SK-N-SH treated with all-trans-retinoic acid at 6 μM for 48 hours (cell line): ENCODE results near the gene ASPN.

Experiments
- ATAC-seq: fragments of 200-7000 bp; cut with Tn5 transposase; 3 replicates; pipeline ENCODE4 v1.9.1; 2020; ENCODE audit warnings: mild to moderate bottlenecking, moderate library complexity
- ARNTL ChIP-seq: fragments of 450-650 bp; formaldehyde crosslinking; IDR thresholded peaks from 2 replicates; pipeline ENCODE4 v1.5.0; 2020; ENCODE audit warnings: low read depth, mild to moderate bottlenecking, moderate library complexity, borderline replicate concordance
- BACH2 ChIP-seq: fragments of 250-450 bp; sonication (Bioruptor Pico); IDR thresholded peaks from 2 replicates; pipeline ENCODE4 v1.9.0; 2021; ENCODE audit warnings: mild to moderate bottlenecking, borderline replicate concordance
- CSDC2 ChIP-seq: fragments of 250-450 bp; sonication (Bioruptor Pico); IDR thresholded peaks from 2 replicates; pipeline ENCODE4 v1.5.0; 2020; ENCODE audit warnings: mild to moderate bottlenecking, moderate library complexity
- ESRRG ChIP-seq: fragments of 250-450 bp; sonication (Bioruptor Pico); IDR thresholded peaks from 2 replicates; pipeline ENCODE4 v1.6.1; 2021; ENCODE audit warnings: mild to moderate bottlenecking
- GLIS3 ChIP-seq: fragments of 250-450 bp; sonication (Bioruptor Pico); IDR thresholded peaks from 2 replicates; pipeline ENCODE4 v1.5.0; 2020; ENCODE audit warnings: mild to moderate bottlenecking, moderate library complexity
- ISL1 ChIP-seq: fragments of 250-450 bp; sonication (Bioruptor Pico); IDR thresholded peaks from 2 replicates; pipeline ENCODE4 v2.1.2; 2022; ENCODE audit warnings: mild to moderate bottlenecking, moderate library complexity
- OSR1 ChIP-seq: fragments of 250-450 bp; sonication (Bioruptor Pico); IDR thresholded peaks from 2 replicates; pipeline ENCODE4 v1.8.0; 2022; ENCODE audit warnings: moderate library complexity, mild to moderate bottlenecking, inconsistent platforms
- PPARA ChIP-seq: fragments of 250-450 bp; sonication (Bioruptor Pico); IDR thresholded peaks from 2 replicates; pipeline ENCODE4 v1.5.0; 2020; ENCODE audit warnings: mild to moderate bottlenecking, borderline replicate concordance
- RARB ChIP-seq: fragments of 250-450 bp; sonication (Bioruptor Pico); IDR thresholded peaks from 2 replicates; pipeline ENCODE4 v1.8.0; 2021; ENCODE audit warnings: mild to moderate bottlenecking, moderate library complexity
- TCF4 ChIP-seq: fragments of 250-450 bp; sonication (Bioruptor Pico); IDR thresholded peaks from 2 replicates; pipeline ENCODE4 v1.8.0; 2021; ENCODE audit warnings: mild to moderate bottlenecking, moderate library complexity, borderline replicate concordance
- TOX ChIP-seq: fragments of 250-450 bp; sonication (Bioruptor Pico); IDR thresholded peaks from 2 replicates; pipeline ENCODE4 v1.8.0; 2021; ENCODE audit warnings: mild to moderate bottlenecking, moderate library complexity, borderline replicate concordance
- ZFP3 ChIP-seq: fragments of 250-450 bp; sonication (Bioruptor Pico); IDR thresholded peaks from 2 replicates; pipeline ENCODE4 v1.5.0; 2020; ENCODE audit warnings: mild to moderate bottlenecking, moderate library complexity
- ZFP30 ChIP-seq: fragments of 450-650 bp; formaldehyde crosslinking; IDR thresholded peaks from 2 replicates; pipeline ENCODE4 v1.5.0; 2022; ENCODE audit warnings: mild to moderate bottlenecking, moderate library complexity
- ZNF565 ChIP-seq: fragments of 450-650 bp; formaldehyde crosslinking; conservative IDR thresholded peaks from 2 replicates; pipeline ENCODE4 v1.5.0; 2020; ENCODE audit warnings: low read depth, mild to moderate bottlenecking, moderate library complexity
- ZNF70 ChIP-seq: fragments of 450-650 bp; formaldehyde crosslinking; IDR thresholded peaks from 2 replicates; pipeline ENCODE4 v1.5.0; 2020; ENCODE audit warnings: mild to moderate bottlenecking, moderate library complexity
- ZNF8 ChIP-seq: fragments of 450-650 bp; formaldehyde crosslinking; IDR thresholded peaks from 2 replicates; pipeline ENCODE4 v1.5.0; 2020; ENCODE audit warnings: mild to moderate bottlenecking, moderate library complexity
- TF ChIP-seq, protein P1 (sequence below): fragments of 250-450 bp; sonication (Bioruptor Pico); IDR thresholded peaks from 2 replicates; pipeline ENCODE4 v1.5.0; 2020; ENCODE audit warnings: mild to moderate bottlenecking, moderate library complexity
- TF ChIP-seq, protein P2 (sequence below): fragments of 250-450 bp; sonication (Bioruptor Pico); IDR thresholded peaks from 2 replicates; pipeline ENCODE4 v1.5.1; 2020; ENCODE audit warnings: low read depth, mild to moderate bottlenecking, moderate library complexity
- TF ChIP-seq, protein P3 (sequence below): fragments of 250-450 bp; sonication (Bioruptor Pico); IDR thresholded peaks from 2 replicates; pipeline ENCODE4 v1.5.1; 2021; ENCODE audit warnings: mild to moderate bottlenecking, moderate library complexity
- TF ChIP-seq, protein P4 (sequence below): fragments of 250-450 bp; sonication (Bioruptor Pico); IDR thresholded peaks from 2 replicates; pipeline ENCODE4 v1.8.0; 2021; ENCODE audit warnings: low read depth, mild to moderate bottlenecking, moderate library complexity, borderline replicate concordance
- TF ChIP-seq, protein P5 (sequence below): fragments of 250-450 bp; sonication (Bioruptor Pico); IDR thresholded peaks from 2 replicates; pipeline ENCODE4 v1.8.0; 2020; ENCODE audit warnings: mild to moderate bottlenecking, moderate library complexity, borderline replicate concordance

ASPN gene

DNA sequence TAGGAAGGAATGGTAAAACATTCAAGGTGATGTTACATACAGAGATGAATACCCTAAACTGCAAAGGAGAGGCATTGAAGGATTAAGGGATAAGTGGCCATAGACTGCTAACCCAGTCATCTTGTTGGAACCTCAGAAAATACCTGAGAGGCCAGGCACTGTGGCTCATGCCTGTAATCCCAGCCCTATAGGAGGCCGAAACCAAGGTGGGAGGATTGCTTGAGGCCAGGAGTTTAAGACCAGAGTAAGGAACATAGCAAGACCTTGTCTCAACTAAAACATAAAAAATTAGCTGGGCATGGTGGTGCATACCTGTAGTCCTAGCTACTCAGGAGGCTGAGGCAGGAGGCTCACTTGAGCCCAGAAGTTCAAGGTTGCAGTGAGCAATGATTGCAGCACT is 42.6 kb upstream of the ASPN start:
- TF ChIP-seq ZFP30 (CRISPR knock-in tag) (no peak), ZNF565 (CRISPR knock-in tag) (no peak), ZFP3 (no peak), TCF4 (no peak)
- TF ChIP-seq, protein P1, sequence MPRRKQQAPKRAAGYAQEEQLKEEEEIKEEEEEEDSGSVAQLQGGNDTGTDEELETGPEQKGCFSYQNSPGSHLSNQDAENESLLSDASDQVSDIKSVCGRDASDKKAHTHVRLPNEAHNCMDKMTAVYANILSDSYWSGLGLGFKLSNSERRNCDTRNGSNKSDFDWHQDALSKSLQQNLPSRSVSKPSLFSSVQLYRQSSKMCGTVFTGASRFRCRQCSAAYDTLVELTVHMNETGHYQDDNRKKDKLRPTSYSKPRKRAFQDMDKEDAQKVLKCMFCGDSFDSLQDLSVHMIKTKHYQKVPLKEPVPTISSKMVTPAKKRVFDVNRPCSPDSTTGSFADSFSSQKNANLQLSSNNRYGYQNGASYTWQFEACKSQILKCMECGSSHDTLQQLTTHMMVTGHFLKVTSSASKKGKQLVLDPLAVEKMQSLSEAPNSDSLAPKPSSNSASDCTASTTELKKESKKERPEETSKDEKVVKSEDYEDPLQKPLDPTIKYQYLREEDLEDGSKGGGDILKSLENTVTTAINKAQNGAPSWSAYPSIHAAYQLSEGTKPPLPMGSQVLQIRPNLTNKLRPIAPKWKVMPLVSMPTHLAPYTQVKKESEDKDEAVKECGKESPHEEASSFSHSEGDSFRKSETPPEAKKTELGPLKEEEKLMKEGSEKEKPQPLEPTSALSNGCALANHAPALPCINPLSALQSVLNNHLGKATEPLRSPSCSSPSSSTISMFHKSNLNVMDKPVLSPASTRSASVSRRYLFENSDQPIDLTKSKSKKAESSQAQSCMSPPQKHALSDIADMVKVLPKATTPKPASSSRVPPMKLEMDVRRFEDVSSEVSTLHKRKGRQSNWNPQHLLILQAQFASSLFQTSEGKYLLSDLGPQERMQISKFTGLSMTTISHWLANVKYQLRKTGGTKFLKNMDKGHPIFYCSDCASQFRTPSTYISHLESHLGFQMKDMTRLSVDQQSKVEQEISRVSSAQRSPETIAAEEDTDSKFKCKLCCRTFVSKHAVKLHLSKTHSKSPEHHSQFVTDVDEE (CRISPR knock-in tag) = no peak
- TF ChIP-seq, protein P2, sequence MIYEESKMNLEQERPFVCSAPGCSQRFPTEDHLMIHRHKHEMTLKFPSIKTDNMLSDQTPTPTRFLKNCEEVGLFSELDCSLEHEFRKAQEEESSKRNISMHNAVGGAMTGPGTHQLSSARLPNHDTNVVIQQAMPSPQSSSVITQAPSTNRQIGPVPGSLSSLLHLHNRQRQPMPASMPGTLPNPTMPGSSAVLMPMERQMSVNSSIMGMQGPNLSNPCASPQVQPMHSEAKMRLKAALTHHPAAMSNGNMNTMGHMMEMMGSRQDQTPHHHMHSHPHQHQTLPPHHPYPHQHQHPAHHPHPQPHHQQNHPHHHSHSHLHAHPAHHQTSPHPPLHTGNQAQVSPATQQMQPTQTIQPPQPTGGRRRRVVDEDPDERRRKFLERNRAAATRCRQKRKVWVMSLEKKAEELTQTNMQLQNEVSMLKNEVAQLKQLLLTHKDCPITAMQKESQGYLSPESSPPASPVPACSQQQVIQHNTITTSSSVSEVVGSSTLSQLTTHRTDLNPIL (CRISPR knock-in tag) = no peak
- no peak for ATAC-seq

DNA sequence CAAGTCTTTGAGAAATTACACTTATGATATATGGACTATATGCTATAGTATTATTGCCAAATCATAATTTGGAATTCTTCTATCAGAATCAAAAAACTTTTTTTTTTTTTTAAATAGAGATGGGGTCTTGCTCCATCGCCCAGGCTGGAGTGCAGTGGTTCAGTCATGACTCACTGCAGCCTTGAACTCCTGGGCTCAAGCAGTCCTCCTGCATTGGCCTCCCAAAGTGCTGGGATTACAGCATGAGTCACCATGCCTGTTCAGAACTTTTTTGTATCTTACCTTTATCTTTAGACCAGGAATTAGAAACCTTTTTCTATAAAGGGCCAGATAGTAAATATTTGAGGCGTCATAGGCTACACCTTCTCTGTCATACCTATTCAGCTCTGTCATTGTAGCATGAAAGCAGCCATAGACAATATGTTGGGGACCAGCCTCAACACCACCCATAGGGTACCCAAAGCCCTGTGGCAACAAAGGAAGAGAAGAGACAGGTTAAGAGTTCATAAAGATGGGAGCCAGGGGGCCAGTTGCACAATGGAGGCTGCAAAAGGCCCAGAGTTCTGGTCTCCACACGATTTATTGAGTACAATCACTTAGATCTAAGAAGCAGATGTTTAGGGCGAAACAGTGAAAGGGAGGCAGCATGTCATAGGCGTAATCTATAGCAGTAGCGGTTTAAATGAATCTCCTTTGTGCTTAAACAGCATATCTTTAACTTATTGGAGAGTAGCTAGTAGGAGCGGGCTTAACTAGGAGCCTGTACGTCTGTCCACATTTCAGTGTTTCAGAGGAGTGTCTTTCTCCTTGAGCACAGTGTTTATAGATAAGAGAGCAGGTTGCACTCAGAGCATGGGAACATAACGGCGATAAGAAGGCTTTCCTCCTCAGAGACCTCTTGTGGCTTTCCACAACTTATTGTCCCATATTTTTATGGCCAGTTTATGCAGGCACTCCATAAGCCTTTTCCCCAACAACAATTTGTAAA is 41.0 kb upstream of the ASPN start:
- TF ChIP-seq GLIS3 (CRISPR knock-in tag) (no peak), ZNF70 (CRISPR knock-in tag) (no peak), CSDC2 (CRISPR knock-in tag) (no peak), ZFP3 (no peak), RARB (no peak), ZFP30 (CRISPR knock-in tag) (no peak), ESRRG (no peak), BACH2 (CRISPR knock-in tag) (no peak), ARNTL (CRISPR knock-in tag) (no peak), ZNF565 (CRISPR knock-in tag) (no peak), OSR1 (CRISPR knock-in tag) (no peak), ZNF8 (CRISPR knock-in tag) (no peak), TOX (CRISPR knock-in tag) (no peak), ISL1 (CRISPR knock-in tag) (no peak), PPARA (CRISPR knock-in tag) (no peak)
- TF ChIP-seq, protein P3, sequence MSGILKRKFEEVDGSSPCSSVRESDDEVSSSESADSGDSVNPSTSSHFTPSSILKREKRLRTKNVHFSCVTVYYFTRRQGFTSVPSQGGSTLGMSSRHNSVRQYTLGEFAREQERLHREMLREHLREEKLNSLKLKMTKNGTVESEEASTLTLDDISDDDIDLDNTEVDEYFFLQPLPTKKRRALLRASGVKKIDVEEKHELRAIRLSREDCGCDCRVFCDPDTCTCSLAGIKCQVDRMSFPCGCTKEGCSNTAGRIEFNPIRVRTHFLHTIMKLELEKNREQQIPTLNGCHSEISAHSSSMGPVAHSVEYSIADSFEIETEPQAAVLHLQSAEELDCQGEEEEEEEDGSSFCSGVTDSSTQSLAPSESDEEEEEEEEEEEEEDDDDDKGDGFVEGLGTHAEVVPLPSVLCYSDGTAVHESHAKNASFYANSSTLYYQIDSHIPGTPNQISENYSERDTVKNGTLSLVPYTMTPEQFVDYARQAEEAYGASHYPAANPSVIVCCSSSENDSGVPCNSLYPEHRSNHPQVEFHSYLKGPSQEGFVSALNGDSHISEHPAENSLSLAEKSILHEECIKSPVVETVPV (CRISPR knock-in tag) = no peak
- TF ChIP-seq, protein P4, sequence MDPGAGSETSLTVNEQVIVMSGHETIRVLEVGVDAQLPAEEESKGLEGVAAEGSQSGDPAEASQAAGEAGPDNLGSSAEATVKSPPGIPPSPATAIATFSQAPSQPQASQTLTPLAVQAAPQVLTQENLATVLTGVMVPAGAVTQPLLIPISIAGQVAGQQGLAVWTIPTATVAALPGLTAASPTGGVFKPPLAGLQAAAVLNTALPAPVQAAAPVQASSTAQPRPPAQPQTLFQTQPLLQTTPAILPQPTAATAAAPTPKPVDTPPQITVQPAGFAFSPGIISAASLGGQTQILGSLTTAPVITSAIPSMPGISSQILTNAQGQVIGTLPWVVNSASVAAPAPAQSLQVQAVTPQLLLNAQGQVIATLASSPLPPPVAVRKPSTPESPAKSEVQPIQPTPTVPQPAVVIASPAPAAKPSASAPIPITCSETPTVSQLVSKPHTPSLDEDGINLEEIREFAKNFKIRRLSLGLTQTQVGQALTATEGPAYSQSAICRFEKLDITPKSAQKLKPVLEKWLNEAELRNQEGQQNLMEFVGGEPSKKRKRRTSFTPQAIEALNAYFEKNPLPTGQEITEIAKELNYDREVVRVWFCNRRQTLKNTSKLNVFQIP (CRISPR knock-in tag) = no peak
- TF ChIP-seq, protein P5, sequence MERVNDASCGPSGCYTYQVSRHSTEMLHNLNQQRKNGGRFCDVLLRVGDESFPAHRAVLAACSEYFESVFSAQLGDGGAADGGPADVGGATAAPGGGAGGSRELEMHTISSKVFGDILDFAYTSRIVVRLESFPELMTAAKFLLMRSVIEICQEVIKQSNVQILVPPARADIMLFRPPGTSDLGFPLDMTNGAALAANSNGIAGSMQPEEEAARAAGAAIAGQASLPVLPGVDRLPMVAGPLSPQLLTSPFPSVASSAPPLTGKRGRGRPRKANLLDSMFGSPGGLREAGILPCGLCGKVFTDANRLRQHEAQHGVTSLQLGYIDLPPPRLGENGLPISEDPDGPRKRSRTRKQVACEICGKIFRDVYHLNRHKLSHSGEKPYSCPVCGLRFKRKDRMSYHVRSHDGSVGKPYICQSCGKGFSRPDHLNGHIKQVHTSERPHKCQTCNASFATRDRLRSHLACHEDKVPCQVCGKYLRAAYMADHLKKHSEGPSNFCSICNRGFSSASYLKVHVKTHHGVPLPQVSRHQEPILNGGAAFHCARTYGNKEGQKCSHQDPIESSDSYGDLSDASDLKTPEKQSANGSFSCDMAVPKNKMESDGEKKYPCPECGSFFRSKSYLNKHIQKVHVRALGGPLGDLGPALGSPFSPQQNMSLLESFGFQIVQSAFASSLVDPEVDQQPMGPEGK (CRISPR knock-in tag) = no peak

DNA sequence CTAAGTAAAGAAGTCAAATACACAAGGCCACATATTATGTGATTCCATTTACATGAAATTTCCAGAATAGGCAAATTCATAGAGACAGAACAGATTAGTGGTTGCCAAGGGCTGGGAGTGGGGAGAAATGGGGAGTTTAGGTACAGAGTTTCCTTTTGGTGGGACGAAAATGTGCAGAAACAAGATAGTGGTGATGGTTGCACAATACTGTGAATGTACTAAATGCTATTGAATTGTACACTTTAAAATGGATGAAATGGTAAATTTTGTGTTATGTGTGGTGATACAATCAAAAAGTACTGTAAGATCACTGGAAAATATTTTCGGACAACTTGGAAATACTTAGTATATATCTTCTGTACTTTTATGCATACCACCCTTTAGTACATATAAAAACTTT is 38.5 kb upstream of the ASPN start:
- no peak for ATAC-seq
- TF ChIP-seq ZNF8 (CRISPR knock-in tag) (no peak), PPARA (CRISPR knock-in tag) (no peak), BACH2 (CRISPR knock-in tag) (no peak), OSR1 (CRISPR knock-in tag) (no peak), ISL1 (CRISPR knock-in tag) (no peak), TOX (CRISPR knock-in tag) (no peak), ZNF70 (CRISPR knock-in tag) (no peak), ZNF565 (CRISPR knock-in tag) (no peak)
- TF ChIP-seq, protein P3 (CRISPR knock-in tag) = no peak
- TF ChIP-seq, protein P5 (CRISPR knock-in tag) = no peak

More for the DNA sequence above, 41.0 kb upstream of the ASPN start:
- no peak for ATAC-seq
